ENCODE measurements around the gene SPATS1. TPM values are rescaled to one million over a fixed set of nuclear protein-coding genes. Genes with fewer than 3 reads are reported as not detected.

SPATS1 gene
- polyA plus RNA-seq, 3 donors = not detected

- Mint-ChIP-seq H3K36me3 (peaks cover 67 to 86% of the 10 kb centered on the region in 2 donors), H3K4me3 (no peak overlapping the region), H3K27ac (no peak overlapping the region), H3K27me3 (ENCODE audit: low read depth in 3 of 3) (peaks cover 13 to 18% (median 13%) of the 10 kb centered on the region in 3 donors), H3K9me3 (peaks cover 0 to 4% (median 0%) of the 10 kb centered on the region in 7 donors), H3K4me1 (peaks cover 15% of the 10 kb centered on the region)
- Histone ChIP-seq H3K36me3 (replicated peaks in 1 of 2; ENCODE audit: control insufficient read depth in 1 of 2, insufficient read depth in 2 of 2, low read length in 2 of 2) (peaks cover 72 to 82% of the 10 kb centered on the region in 2 donors), H2AFZ (ENCODE audit: insufficient read depth, low read depth, low read length, poor library complexity, severe bottlenecking) (no peak overlapping the region), H3K27ac (ENCODE audit: low read depth in 1 of 2, low read length in 2 of 2) (no peak overlapping the region), H3K4me3 (replicated peaks in 1 of 3; ENCODE audit: low read depth in 2 of 3, low read length in 3 of 3) (no peak overlapping the region), H3K27me3 (ENCODE audit: control insufficient read depth in 2 of 2, insufficient read depth in 2 of 2, low read length in 2 of 2) (peaks cover 6 to 14% of the 10 kb centered on the region in 2 donors), H3K4me1 (ENCODE audit: control insufficient read depth in 1 of 2, insufficient read depth in 2 of 2, low read length in 2 of 2) (peaks cover 2 to 4% of the 10 kb centered on the region in 2 donors), H3K9ac (ENCODE audit: insufficient read depth, low read length, poor library complexity, severe bottlenecking) (no peak overlapping the region), H3K9me3 (replicated peaks in 1 of 2; ENCODE audit: control insufficient read depth in 1 of 2, insufficient read depth in 1 of 2, low read length in 2 of 2) (no peaks in the 10 kb centered on the region), H3K4me2 (replicated peaks; ENCODE audit: extremely low read depth, low read length, poor library complexity, severe bottlenecking) (no peak overlapping the region), H4K20me1 (ENCODE audit: insufficient read depth, low read length) (no peaks in the 10 kb centered on the region), H3K79me2 (ENCODE audit: insufficient read depth, low read length) (no peaks in the 10 kb centered on the region)
- TF ChIP-seq, protein P1, sequence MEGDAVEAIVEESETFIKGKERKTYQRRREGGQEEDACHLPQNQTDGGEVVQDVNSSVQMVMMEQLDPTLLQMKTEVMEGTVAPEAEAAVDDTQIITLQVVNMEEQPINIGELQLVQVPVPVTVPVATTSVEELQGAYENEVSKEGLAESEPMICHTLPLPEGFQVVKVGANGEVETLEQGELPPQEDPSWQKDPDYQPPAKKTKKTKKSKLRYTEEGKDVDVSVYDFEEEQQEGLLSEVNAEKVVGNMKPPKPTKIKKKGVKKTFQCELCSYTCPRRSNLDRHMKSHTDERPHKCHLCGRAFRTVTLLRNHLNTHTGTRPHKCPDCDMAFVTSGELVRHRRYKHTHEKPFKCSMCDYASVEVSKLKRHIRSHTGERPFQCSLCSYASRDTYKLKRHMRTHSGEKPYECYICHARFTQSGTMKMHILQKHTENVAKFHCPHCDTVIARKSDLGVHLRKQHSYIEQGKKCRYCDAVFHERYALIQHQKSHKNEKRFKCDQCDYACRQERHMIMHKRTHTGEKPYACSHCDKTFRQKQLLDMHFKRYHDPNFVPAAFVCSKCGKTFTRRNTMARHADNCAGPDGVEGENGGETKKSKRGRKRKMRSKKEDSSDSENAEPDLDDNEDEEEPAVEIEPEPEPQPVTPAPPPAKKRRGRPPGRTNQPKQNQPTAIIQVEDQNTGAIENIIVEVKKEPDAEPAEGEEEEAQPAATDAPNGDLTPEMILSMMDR (IDR thresholded peaks at IDR 0.05) = no peak
- WGBS (ENCODE audit: insufficient coverage) = 98% methylated on average over 7 of the region's 12 CpGs
- intact Hi-C loops (cut with micrococcal nuclease) = no loop called here
- no peak for DNase-seq
Observed at GRCh38 chr6:44302856-44303255, 39.6 kb upstream of the SPATS1 start.

- Histone ChIP-seq H3K27me3 (ENCODE audit: control insufficient read depth in 2 of 2, insufficient read depth in 2 of 2, low read length in 2 of 2) (peaks cover 0 to 4% of the 10 kb centered on the region in 2 donors), H3K9ac (ENCODE audit: insufficient read depth, low read length, poor library complexity, severe bottlenecking) (no peak overlapping the region), H3K79me2 (ENCODE audit: insufficient read depth, low read length) (no peaks in the 10 kb centered on the region), H3K4me3 (replicated peaks in 1 of 3; ENCODE audit: low read depth in 2 of 3, low read length in 3 of 3) (no peak overlapping the region), H2AFZ (ENCODE audit: insufficient read depth, low read depth, low read length, poor library complexity, severe bottlenecking) (no peak overlapping the region), H3K4me2 (replicated peaks; ENCODE audit: extremely low read depth, low read length, poor library complexity, severe bottlenecking) (no peak overlapping the region), H3K27ac (ENCODE audit: low read depth in 1 of 2, low read length in 2 of 2) (no peak overlapping the region), H3K4me1 (ENCODE audit: control insufficient read depth in 1 of 2, insufficient read depth in 2 of 2, low read length in 2 of 2) (no peaks in the 10 kb centered on the region), H3K36me3 (replicated peaks in 1 of 2; ENCODE audit: control insufficient read depth in 1 of 2, insufficient read depth in 2 of 2, low read length in 2 of 2) (peaks cover 74 to 90% of the 10 kb centered on the region in 2 donors), H3K9me3 (replicated peaks in 1 of 2; ENCODE audit: control insufficient read depth in 1 of 2, insufficient read depth in 1 of 2, low read length in 2 of 2) (no peaks in the 10 kb centered on the region), H4K20me1 (ENCODE audit: insufficient read depth, low read length) (no peaks in the 10 kb centered on the region)
- Mint-ChIP-seq H3K9me3 (peaks cover 0 to 4% (median 0%) of the 10 kb centered on the region in 7 donors), H3K36me3 (peaks cover 74 to 95% of the 10 kb centered on the region in 2 donors), H3K4me1 (peaks cover 14% of the 10 kb centered on the region), H3K27ac (no peak overlapping the region), H3K4me3 (no peak overlapping the region), H3K27me3 (ENCODE audit: low read depth in 3 of 3) (peaks cover 3 to 8% (median 3%) of the 10 kb centered on the region in 3 donors)
- DNase-seq = no peak
- TF ChIP-seq, protein P1 (IDR thresholded peaks at IDR 0.05) = no peak
- WGBS (ENCODE audit: insufficient coverage) = 97% methylated on average over 6 of the region's 6 CpGs
- intact Hi-C loops (cut with micrococcal nuclease) = no loop called here
Observed at GRCh38 chr6:44303842-44304241, 38.6 kb upstream of the SPATS1 start.

Measured in CD14-positive monocyte (primary cell).